GM19043 (cell line): ENCODE results near the gene TTC6.

Experiments
- ATAC-seq: cut with Tn5 transposase; IDR thresholded peaks from one replicate; pipeline ENCODE4 v1.9.1; 2021; ENCODE audit warnings: low read depth; ENCODE audit not compliant: unreplicated experiment

The TTC6 gene

DNA sequence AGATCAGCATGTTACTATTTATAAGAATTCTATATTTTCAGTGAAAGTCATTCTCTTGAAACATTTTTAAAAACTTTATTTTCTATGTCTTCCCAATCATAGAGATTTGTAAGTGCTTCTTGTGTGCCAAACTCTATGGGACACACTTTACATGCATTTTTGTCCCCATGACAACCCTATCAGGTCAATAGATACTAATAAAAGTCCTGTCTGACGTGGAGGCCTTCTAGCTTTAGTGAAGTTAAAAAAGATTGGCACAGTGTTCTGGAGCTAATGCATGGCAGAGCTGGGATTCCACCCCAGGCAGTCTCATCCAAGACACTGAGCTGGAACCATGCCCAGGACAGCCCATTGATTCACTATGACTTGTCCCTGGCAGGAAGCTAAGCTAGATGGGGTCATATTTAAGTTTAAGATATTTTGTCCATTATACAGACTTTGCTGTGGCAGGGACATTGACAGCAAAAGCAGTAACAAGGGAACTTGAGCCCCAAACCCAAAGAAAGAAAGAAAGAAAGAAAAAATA is 28.1 kb downstream of the TTC6 start:
- no peak for ATAC-seq

DNA sequence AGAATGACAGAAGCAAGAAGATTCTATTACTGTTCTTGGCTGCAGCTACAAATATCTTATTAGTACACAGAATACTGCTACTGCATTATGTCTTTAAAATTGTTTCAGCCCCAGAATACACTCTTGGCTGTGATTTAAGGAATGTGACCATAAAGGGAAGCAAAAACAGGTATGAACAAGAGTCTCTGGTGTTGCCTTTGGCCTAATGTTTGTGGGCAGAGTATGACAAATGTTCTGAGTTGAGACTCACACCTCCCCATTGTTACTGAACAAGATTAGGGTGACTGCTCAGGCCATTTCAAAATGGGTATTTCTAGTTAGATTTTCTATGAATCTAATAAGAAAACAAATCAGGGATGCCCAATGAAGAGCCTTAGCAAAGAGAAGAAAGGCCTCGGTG is 28.5 kb downstream of the TTC6 start:
- ATAC-seq: no peak

DNA sequence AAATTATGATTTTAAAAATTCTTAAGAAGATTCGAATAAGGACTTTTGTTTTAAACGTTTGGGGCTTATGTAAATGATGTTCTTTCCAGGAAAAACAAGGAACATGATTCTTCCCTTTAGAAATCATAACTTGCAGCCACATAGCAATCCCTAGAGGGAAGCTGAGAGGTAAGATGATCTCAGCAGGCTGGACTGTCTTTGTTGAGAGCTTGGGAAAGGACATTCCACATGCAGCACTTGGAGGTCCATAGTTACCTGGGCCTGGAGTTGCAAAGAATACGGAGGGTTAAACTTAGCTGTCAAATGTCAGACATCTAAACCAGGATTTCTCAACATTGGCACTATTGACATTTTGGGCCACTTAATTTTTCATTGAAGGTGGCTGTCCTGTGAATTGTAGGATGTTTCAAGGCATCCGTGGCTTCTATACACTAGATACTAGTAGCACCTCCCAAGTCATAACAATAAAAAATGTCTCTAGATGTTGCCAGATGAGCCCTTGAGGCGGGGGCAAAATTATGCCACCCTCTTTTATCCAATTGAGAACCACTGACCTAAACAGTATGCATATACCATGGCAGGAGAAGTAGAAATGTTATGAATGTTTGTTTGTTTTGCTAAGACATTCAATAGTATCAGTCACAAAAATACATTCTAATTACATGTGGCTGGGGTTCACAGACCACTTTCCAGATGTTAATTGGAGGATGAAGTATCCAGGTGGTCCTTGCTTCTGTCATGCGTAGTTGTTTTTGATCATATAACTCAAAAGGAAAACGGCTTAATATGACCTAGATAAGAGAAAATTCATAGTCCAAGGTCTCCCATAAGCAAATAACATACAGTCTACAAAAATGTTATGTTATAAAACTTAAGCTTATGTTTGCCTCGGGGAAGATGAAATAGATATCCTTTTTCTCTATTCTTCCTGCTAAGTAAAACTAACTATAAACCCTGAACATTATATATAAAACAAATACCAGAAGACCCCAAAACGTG is 30.5 kb downstream of the TTC6 start:
- ATAC-seq: no peak

DNA sequence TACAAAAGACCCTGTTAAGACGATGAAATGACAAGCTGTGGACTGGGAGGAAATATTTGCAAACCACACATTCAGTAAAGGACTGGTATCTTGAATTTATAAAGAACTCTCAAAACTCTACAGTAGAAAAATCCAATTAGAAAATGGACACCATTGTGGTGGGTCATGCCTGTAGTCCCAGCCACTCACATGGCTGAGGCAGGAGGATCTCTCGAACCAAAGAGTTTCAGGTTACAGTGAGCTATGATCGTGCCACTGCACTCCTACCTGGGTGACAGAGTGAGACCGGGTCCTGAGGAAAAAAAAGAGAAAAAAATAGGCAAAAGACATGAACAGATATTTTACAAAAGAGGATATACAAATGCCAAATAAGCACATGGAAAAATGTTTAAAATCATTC is 41.9 kb downstream of the TTC6 start:
- no peak for ATAC-seq

DNA sequence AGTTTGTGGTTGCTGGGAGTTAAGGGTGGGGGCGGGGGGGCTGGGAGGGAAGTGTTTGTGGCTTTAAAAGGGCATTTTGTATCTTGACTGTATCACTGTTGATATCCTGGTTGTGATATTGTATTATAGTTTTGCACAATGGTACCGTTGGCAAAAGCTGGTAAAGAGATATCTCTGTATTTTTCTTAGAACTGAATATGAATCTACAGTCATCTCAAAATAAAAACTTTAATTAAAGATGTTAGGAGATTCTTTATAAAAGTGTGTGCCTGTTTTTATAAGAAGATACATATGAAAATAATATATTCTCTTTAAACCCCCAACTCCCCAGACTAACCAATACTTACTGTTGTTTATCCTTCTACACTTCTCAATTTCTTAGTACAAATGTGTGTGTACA is 43.2 kb downstream of the TTC6 start:
- ATAC-seq: no peak

DNA sequence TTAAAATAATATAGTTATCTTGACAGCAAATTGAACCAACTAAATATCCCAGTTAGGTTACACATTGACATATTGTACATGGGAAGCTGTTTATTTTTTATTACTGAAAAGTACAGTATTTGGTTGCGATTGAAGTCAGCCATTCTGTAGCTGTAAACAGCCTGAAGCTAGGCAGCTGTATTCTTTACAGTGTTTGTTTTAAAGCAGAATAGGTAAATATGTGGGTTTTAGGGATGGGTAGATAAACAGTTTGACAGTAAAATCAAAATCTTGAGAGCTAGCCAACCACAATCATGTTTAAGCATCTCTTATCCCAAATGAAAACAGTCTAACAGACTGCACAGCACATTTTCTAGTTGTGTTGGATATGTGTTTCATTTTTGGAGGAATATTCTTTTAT is 45.7 kb downstream of the TTC6 start:
- no peak for ATAC-seq

DNA sequence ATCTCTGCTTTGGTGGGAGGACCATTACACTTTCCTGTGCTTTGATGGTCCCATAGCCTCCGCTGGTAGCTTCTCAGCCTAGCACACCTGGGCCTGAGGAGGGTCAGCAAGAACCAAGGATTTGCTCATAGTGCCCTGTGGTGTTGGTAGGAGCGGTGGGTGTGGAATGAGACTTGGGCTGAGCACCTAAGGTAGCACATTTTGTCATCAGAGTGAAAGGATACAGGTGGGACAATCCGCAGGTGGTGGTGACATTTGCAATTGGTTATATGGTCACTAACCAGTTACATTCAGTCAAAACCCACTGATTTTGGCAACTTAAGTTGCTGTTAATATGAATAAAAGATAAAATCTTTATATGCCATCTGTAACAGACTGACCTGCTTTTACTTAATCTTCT is 46.7 kb downstream of the TTC6 start:
- ATAC-seq: no peak

DNA sequence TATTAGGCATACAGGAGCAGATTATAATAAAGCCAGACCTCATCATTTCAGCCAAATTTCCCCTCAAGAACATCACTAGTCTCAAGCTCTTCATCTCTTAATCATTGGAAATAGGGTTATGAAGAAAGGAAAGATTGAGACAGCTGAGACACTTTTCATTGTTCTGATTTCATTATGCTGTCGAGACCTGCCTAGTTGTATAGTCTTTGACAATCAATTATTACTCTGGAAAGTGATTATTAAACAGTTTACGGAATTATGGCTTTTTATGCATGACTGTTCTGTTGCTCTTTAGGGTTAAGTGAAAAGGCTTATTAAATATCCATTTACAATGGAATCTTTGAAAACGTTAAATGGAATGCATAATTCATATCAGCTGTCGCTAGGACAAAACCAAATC is 48.3 kb downstream of the TTC6 start:
- ATAC-seq: no peak
